Glomerular visceral epithelial cell (primary cell): ENCODE results near the gene CCS.
A peak's percentile ranks its signal among the peaks of the same experiment; 100 is the strongest.
"Not testable (repeated sequence)": the region's sequence is repeated elsewhere in the genome, so short reads cannot be mapped to it uniquely, and the experiment has no call there.

Experiments used
- DNase-seq: peaks from one replicate; pipeline ENCODE4 v3.0.0-alpha.2; 2016; ENCODE audit errors: extremely low spot score

CCS gene

DNA sequence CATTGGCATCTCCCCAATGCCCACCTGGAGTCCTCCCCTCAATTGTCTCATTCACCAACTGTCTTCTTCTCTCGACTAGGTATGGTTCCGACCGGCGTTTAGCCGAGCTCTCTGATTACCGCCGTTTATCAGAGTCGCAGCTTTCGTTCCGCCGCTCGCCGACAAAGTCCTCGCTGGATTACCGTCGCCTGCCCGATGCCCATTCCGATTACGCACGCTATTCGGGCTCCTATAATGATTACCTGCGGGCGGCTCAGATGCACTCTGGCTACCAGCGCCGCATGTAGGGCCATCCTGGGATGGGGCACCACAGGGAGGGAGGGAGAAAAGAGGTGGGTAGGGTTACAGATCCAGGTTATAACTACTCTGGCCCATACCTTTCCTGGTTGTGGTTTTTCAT, 33.4 kb downstream of the CCS start:
- no peak for DNase-seq

DNA sequence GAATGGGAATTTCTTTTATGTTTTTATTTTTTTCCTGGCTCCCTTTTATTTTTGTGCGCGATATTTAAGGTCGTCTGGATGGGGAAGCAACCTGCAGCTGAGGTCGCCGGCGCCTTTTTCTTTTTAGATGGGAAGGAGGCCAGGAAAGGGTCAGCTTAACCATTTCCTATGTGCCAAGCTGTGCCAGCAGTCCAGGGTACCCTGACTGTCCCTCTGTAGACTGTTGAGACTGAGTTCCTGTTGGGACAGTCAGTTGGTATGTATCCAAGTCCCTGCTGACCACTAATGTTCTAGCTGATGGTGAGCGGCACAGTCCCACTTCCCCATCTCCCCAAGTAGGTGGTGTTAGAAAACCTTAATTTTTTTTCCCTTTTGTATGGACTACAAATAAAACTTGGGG, 33.9 kb downstream of the CCS start:
- DNase-seq = no peak

DNA sequence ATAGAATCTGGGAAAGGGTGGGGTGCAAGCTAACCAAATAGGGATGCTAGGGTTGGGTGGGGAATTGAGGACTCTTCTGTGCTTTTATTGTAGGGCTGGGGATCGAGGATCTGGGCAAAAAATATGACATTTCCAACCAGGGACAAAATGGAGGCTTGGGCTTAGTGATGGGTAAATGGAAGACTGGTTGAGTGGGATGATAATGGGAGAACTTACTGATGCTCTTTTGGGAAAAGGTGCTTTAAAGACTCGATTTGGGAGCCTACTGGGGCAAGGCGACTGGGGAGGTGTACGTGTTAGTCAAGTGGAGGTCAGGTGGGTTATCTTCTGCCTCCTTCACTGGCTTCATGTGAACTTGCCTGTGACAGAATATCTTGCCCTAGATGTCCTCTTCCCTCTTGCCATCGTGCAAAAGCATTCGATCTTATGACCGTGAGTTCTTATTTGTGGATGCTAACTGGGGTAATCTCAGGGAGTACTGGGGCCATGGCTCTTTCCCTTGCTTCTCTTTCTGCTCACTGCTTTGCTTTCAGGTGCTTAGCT, 35.1 kb downstream of the CCS start:
- DNase-seq = no peak

DNA sequence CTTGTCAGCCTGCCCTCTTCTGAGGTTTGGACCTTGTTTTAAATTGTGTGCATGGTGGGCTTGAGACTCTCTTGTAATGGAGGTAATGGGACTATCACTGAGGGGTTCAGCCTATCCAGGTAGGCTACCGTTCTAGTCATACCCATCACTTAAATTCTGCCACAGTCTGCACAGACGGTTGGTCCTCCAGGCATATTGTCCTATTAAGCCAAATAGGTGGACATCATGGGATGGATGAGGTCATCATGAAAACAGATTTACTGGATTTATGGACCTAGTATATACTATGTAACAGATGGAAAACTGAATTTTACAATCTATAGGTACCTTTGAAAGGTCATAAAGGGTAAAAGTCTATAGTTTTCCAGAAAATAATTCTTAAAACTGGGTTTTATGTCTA, 36.4 kb downstream of the CCS start:
- DNase-seq = no peak

DNA sequence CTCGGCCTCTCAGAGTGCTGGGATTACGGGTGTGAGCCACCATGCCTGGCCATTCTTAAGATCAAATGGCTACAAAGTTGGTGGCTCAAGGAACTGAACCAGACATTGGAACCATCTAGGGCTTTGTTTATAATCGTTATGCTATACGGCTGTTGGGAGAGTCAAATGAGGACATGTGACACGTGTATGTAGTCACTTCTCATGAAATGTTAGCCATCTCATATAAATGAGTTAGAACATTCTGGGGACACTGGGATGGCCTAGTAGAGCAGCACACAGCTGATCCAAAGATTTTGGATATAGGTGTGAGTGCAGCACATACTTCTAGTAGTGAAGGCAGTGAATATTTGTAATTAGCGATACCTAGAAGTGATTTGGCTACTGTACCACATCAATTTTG, 38.9 kb downstream of the CCS start:
- no peak for DNase-seq

DNA sequence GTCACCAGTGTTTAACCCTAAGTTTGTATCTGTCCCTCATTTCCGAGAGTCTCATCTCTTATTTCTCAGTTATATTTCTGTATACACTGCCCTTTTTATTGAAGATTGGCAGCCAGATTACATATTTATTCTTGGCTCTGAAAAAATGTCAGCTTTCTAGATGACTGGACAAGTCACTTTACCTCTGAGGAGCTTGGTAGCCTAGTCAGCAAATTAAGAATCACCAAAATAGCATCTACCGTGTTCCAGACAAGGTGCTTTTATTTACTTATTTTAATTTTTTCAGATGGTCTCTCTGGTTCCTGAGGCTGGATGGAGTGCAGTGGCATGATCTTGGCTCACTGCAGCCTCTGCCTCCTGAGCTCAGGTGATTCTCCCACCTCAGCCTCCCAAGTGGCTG, 40.0 kb downstream of the CCS start:
- no peak for DNase-seq

DNA sequence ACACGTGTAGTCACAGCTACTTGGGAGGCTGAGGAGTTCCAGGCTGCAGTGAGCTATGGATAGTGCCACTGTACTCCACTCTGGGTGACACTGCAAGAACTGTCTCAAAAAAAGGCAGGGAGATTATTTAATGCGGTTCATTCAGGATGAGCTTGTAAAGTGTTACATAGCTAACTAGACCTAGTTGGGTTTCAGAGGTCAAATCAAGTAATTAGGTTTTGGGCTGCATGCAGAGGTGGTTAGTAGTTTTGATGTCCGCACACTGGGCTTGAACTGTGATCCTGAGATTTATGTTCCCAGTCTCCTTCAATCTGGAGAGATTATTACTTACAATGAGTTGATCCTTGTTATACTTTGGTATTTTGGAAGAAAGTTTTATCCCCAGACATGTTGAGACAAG, 43.4 kb downstream of the CCS start:
- no peak for DNase-seq

DNA sequence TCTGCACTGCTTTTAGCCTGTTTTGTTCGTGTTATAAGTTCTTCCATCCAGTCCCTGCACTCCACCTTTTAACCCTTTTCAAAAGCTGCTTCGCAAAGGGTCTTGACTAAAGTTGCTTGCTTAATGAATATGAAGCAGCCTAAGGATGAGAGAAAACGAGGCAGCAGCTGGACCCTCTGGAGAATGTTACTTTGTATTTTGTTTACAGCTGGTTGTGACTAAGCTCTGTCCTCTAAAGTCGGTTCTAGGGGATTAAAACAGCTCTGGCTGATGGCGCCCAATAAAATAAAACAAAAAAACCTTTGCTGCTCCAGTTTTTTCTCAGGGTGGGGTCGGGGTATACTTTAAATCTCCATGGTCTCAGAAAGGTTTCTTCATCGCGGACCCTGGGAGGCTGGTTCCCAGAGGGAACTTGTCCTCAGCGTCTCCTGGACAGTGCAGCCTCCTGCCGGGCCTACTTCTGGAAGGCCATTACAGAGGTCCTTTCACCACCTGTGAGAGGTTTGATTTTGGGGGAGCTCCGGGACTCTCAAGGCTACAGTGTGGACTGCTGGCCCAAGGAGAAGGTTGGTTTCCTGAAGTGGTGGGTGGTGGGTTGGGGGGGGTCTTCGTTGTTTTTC, 44.7 kb downstream of the CCS start:
- no peak for DNase-seq

DNA sequence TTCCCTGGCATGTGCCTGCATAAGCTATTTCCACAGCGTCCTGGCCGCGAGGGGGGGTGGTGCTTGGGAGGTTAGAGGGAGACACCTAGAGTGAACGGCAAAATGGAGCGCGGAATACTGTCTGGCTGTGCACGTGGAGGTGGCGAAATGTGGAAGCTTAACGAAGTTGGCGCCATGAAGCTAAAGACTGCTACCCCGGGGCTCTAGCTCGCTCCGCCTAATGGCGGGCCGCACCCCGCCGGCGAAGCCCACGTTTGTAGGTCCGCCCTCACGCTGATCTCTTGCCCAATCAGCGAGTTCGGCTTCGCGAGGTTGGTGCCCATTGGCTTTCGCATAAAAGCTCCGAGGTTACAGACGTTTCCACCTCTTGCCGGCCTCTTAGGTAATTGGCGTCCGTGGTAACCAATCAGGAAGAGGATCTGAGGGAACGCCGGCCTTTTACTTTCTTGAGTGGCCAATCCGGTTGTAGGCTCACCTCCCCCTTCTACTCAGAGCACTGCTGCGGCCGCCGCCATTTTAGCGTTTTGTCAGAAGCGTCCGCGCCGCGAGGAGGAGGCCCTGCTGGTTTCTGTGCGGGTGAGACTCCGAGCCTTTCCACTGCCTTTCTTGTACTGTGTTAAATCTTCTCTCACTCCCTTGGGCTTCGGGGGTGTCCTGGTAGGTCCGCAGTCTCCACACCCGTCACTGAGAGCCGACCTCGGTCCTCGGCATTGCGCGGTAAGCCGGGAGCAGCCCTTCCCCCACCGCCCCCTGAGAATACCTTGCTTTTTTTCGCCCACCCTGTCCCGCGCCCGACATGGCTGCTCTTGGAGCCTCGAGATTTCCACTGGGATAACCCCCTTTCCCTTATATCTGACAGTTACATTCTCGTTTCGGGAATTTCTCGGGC, 45.4 kb downstream of the CCS start, which contains the start of gene RBM4:
TSS of gene RBM4 (plus strand) at position 527 of the 889 bp plus-strand sequence. CDS start 1,009 bp downstream, outside the sequence.
- DNase-seq = peak; percentile 100

DNA sequence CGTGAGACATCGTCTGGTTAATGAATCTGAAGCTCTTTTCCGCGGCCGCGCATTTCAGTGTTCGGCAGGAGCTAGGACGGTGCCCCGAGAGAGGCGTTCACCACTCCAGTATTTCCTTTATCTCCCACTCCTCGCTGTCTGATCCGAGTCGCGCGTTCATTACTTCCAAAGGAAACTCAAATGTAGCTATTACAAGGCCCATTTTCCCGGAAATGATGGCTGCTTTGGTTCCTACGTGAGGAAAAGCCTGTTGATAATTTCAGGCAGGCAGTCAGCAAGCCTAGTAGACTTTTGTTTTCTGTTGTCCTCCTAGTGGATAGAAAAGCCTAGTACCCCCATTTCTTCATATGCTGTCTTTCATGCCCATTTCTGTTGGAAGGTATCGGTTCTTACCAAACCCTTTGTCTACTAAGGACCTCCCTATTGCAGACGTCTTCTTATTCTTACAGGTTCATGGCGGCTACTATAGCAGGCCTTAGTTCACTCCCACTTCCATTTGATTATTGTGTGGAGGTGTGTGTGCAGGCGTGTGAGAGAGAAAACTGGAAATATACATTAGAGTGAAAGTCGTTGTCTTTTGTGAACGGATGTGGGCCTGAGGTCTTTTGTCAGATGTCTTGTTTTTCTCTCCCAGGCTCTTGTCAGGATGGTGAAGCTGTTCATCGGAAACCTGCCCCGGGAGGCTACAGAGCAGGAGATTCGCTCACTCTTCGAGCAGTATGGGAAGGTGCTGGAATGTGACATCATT, 46.3 kb downstream of the CCS start:
- peak; percentile 28 for DNase-seq

DNA sequence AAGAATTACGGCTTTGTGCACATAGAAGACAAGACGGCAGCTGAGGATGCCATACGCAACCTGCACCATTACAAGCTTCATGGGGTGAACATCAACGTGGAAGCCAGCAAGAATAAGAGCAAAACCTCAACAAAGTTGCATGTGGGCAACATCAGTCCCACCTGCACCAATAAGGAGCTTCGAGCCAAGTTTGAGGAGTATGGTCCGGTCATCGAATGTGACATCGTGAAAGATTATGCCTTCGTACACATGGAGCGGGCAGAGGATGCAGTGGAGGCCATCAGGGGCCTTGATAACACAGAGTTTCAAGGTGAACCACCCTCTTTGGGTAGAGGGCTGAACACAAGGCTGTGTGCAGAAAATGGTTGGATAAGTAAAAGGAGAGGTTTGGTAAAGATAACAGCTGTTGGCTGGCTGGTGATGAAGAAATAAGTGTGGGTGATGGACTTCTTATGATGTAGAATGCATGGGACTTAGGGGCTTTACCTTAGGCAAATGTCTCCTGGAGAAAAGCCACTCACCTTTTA, 46.9 kb downstream of the CCS start:
- DNase-seq = not testable (repeated sequence)

DNA sequence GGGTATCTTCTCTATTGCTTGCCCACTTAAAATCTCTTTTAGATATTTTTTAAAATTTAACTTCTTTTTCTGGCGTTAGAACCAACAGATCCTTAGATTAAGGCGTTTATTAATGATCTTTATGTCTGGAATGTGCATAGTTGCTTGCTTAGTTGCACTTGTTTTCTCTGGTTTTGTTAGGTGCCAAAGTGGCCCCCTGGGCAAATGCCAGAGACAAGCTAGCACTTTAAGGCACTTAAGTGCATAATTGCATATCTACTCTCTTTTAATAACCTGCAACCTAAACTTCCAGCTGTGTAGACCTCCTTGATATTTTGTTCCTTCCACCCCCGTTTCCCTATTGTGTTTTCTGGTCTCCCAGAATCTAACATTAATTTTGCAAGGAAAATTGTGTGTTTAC, 48.8 kb downstream of the CCS start:
- no peak for DNase-seq

DNA sequence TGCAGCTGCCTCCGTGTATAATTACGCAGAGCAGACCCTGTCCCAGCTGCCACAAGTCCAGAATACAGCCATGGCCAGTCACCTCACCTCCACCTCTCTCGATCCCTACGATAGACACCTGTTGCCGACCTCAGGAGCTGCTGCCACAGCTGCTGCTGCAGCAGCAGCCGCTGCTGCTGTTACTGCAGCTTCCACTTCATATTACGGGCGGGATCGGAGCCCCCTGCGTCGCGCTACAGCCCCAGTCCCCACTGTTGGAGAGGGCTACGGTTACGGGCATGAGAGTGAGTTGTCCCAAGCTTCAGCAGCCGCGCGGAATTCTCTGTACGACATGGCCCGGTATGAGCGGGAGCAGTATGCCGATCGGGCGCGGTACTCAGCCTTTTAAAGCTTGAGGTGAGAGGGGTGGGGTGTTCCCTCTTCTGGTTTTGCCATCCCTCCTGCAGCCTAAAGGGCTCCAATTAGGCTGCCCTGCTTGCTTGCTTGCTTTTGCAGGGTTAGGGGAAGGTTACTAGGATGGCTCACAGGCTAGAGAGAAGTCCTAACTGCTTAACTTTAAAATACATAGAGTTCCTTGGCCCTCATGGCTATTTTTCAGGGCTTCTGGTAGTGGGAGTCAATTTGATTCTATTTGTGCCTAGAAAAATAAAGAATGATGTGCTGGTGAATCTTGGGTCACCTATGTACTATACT, 50.9 kb downstream of the CCS start:
- DNase-seq = no peak

DNA sequence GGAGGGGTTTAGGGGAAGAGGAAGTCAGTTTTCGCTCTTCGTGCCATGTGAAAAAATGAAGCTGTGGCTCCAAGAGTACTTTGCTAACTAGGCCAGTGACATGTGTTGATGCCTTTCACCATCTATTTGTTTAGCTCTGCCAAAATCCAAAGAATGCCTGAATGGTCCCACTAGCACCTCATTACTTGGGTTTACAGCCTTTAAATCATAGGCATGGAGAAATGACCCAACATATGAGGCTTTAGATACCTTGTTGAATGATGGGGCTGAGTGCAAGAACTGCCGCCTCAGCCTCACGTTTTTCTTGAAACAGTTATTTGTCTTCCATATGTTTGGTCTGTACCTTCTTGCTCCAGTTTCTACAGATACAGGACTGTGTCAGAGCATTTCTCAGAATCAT, 53.8 kb downstream of the CCS start:
- DNase-seq = no peak

DNA sequence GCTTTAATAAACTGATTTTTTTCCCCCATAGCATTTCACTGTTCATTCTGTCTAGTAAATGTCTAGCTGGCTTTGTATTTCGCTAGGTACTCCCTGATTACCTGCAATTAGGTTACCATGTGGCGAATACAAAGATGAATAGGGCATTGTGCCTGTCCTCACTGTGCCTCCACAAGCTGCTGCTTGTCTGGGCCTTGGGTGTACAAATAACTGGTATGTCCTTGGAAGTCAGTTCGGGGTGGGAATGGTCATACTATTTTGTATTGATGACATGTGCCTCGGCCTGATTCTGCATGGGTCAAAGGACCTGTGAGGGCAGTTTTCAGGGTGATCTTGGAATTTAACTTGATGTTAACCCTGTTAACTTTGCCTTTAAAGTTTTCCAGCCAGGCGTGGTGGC, 56.9 kb downstream of the CCS start:
- DNase-seq = no peak

DNA sequence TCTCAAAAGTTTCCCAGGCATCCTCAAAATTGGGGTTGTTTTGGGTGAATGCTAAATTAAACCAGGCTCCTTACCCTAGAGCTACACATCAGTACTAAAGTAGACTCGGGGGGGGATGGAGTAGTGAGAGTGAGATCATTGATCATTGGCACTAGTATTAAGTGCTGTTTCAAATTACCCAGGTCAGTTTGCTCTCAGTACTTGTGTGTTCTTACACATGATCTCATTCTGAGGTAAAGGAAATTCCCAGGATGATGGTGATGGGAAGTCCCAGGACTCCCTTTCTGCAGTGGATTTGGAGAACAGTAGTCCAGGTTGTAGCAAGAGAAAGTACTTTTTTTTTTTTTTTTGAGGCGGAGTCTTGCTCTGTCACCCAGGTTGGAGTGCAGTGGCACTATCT, 58.0 kb downstream of the CCS start:
- peak; percentile 58 for DNase-seq

DNA sequence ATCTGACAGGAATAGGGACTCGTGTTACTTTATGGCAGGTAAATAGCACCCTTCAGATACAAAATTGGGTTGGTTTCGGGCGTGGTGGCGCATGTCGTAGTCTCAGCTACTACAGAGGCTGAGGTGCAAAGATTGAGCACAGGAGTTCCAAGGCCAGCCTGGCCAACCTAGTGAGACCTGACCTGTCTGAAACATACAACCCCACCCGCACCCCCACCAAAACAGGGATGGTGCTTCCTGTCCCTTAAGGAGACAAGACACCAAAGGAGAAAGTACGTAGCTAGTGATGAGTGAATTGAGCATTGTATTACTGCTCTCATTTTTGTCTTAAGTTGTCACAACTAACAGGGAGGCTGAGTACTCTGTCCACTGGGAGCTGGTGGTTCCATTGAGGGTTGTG, 59.7 kb downstream of the CCS start:
- no peak for DNase-seq

DNA sequence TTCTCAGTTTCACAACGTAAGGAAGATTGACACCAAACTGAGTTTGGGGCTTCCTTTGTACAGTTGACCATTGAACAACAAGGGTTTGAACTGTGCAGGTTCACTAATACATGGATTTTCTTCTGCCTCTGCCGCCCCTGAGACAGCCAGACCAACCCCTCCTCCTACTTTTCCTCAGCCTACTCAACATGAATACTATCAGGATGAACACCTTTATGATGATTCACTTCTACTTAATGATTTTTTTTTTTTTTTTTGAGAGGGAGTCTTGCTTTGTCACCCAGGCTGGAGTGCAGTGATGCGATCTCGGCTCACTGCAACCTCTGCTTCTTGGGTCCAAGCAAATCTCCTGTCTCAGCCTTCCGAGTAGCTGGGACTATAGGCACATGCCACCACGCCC, 60.1 kb downstream of the CCS start:
- DNase-seq = no peak
